BE2C (cell line): ENCODE measurements around the gene SNN.

Experiments
- DNase-seq: peaks from one replicate; pipeline ENCODE4 v3.0.0-alpha.2; 2020
- H3K27me3 ChIP-seq: fragments of 250-450 bp; sonication (Bioruptor Pico); 2 replicates; pipeline ENCODE4 v1.5.1; 2020; ENCODE audit warnings: mild to moderate bottlenecking
- H3K36me3 ChIP-seq: fragments of 250-450 bp; sonication (Bioruptor Pico); 2 replicates; pipeline ENCODE4 v1.5.1; 2020; ENCODE audit warnings: mild to moderate bottlenecking
- H3K4me1 ChIP-seq: fragments of 250-450 bp; sonication (Bioruptor Pico); 2 replicates; pipeline ENCODE4 v1.5.1; 2020
- H3K4me3 ChIP-seq: 2 replicates; pipeline ENCODE4 v1.5.1; 2011; ENCODE audit warnings: low read depth, low read length
- H3K9me3 ChIP-seq: fragments of 250-450 bp; sonication (Bioruptor Pico); 2 replicates; pipeline ENCODE4 v1.5.1; 2020
- TF ChIP-seq, protein P1 (sequence below): IDR thresholded peaks from 2 replicates; pipeline ENCODE4 v1.5.1; 2012; ENCODE audit warnings: mild to moderate bottlenecking, low read depth, low read length

Gene SNN

DNA sequence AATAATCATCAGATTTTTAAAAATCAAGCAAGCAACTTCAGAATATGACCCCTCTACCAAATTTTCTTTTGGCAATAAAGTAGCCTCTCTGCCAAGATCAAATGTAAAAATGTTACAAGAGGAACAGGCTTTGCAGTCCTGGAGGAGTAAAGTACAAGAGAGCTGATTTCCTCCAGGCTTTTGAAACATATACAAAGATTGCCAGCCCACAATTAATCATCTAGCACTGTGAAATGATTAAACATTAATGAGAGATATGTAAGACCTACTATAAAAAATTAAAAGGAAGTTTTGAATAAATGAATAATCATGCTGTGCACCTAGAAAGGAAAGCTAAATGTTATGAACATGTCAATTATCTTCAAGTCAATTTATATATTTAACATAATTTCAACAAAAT, 48.1 kb downstream of the SNN start:
- Histone ChIP-seq H3K4me3 (no peak overlapping the region), H3K4me1 (no peaks in the 10 kb centered on the region), H3K9me3 (no peaks in the 10 kb centered on the region), H3K36me3 (peaks cover 7% of the 10 kb centered on the region), H3K27me3 (no peaks in the 10 kb centered on the region)
- no peak for DNase-seq
- TF ChIP-seq, protein P1, sequence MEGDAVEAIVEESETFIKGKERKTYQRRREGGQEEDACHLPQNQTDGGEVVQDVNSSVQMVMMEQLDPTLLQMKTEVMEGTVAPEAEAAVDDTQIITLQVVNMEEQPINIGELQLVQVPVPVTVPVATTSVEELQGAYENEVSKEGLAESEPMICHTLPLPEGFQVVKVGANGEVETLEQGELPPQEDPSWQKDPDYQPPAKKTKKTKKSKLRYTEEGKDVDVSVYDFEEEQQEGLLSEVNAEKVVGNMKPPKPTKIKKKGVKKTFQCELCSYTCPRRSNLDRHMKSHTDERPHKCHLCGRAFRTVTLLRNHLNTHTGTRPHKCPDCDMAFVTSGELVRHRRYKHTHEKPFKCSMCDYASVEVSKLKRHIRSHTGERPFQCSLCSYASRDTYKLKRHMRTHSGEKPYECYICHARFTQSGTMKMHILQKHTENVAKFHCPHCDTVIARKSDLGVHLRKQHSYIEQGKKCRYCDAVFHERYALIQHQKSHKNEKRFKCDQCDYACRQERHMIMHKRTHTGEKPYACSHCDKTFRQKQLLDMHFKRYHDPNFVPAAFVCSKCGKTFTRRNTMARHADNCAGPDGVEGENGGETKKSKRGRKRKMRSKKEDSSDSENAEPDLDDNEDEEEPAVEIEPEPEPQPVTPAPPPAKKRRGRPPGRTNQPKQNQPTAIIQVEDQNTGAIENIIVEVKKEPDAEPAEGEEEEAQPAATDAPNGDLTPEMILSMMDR, result no peak

GRCh38 chr16:11717811-11718210, 49.6 kb downstream of the SNN start:
- peaks cover 7% of the 10 kb centered on the region for H3K36me3 ChIP-seq

GRCh38 chr16:11719171-11719570, 50.9 kb downstream of the SNN start:
- no peak for DNase-seq
- no peaks in the 10 kb centered on the region for H3K4me1 ChIP-seq
- H3K4me3 ChIP-seq, result no peak overlapping the region
- no peaks in the 10 kb centered on the region for H3K9me3 ChIP-seq
- no peaks in the 10 kb centered on the region for H3K27me3 ChIP-seq
- H3K36me3 ChIP-seq, result peaks cover 5% of the 10 kb centered on the region
- TF ChIP-seq, protein P1, result no peak

More at GRCh38 chr16:11717811-11718210, 49.6 kb downstream of the SNN start:
- Histone ChIP-seq H3K4me3 (no peak overlapping the region), H3K4me1 (no peaks in the 10 kb centered on the region), H3K27me3 (no peaks in the 10 kb centered on the region), H3K9me3 (no peaks in the 10 kb centered on the region)
- TF ChIP-seq, protein P1, result no peak
- no peak for DNase-seq

GRCh38 chr16:11719762-11720161, 51.5 kb downstream of the SNN start:
- H3K27me3 ChIP-seq, result no peaks in the 10 kb centered on the region
- H3K36me3 ChIP-seq, result peaks cover 5% of the 10 kb centered on the region
- no peaks in the 10 kb centered on the region for H3K9me3 ChIP-seq
- DNase-seq, result no peak
- no peak overlapping the region for H3K4me3 ChIP-seq
- TF ChIP-seq, protein P1, result no peak
- H3K4me1 ChIP-seq, result no peaks in the 10 kb centered on the region

DNA sequence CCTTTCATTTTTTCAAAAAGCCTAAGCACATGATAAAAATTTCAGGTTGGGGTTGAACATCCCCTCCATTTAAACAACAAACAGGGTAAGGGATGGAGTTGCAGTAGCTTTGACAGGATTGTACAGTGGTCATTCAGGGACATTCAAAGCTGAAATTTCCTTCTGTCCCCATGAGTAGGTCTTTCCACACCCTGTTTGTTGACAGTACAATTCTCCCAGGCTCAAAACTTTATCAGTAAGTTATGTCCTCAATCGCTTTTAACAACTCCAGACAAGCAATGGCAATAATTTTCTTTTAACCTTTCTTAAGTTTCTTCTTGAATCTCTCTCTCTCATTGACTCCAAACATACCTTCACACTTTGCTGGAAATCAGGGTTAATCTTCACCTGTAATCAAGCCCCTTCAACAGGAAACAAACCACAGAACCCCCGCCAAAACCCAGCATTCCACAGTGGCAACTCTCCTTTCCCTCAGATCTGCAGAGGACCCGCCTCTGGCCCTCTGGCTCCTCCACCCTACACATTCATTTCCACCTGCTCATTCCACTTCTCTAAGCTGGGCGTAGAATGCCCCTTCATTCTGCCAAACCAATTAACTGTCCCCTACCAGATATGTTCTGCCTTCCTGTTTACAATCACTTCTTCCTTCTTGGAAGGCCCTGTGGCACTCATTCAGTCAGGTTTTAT, 53.7 kb downstream of the SNN start:
- H3K9me3 ChIP-seq, result no peaks in the 10 kb centered on the region
- H3K27me3 ChIP-seq, result no peaks in the 10 kb centered on the region
- no peaks in the 10 kb centered on the region for H3K4me1 ChIP-seq
- TF ChIP-seq, protein P1, result no peak
- DNase-seq, result no peak
- H3K4me3 ChIP-seq, result no peak overlapping the region
- peaks cover 13% of the 10 kb centered on the region for H3K36me3 ChIP-seq

GRCh38 chr16:11722468-11722808, 54.2 kb downstream of the SNN start:
- H3K4me1 ChIP-seq, result no peaks in the 10 kb centered on the region

More at GRCh38 chr16:11722468-11722808, 54.2 kb downstream of the SNN start:
- H3K9me3 ChIP-seq, result no peaks in the 10 kb centered on the region
- no peaks in the 10 kb centered on the region for H3K27me3 ChIP-seq
- no peak overlapping the region for H3K4me3 ChIP-seq
- peaks cover 13% of the 10 kb centered on the region for H3K36me3 ChIP-seq
- TF ChIP-seq, protein P1, result no peak
- no peak for DNase-seq
